HL-60 (cell line): Measurements from ENCODE around the gene PLA2G5.

ENCODE experiments used
- GABPA ChIP-seq: IDR thresholded peaks from 2 replicates; pipeline ENCODE4 v1.6.1; 2012; ENCODE audit warnings: low read depth
- POLR2AphosphoS5 ChIP-seq: IDR thresholded peaks from 2 replicates; pipeline ENCODE4 v1.6.1; 2012; ENCODE audit warnings: low read depth
- SPI1 ChIP-seq: IDR thresholded peaks from 2 replicates; pipeline ENCODE4 v1.6.1; 2012; ENCODE audit warnings: low read depth, mild to moderate bottlenecking, borderline replicate concordance
- TF ChIP-seq, protein P1 (sequence below): IDR thresholded peaks from one replicate; pipeline ENCODE4 v1.5.1; 2011; ENCODE audit warnings: low read length, control low read depth, inconsistent platforms; ENCODE audit not compliant: insufficient read depth
- TF ChIP-seq, protein P2 (sequence below): IDR thresholded peaks from 2 replicates; pipeline ENCODE4 v1.6.1; 2012; ENCODE audit warnings: low read depth; ENCODE audit not compliant: insufficient replicate concordance

DNA sequence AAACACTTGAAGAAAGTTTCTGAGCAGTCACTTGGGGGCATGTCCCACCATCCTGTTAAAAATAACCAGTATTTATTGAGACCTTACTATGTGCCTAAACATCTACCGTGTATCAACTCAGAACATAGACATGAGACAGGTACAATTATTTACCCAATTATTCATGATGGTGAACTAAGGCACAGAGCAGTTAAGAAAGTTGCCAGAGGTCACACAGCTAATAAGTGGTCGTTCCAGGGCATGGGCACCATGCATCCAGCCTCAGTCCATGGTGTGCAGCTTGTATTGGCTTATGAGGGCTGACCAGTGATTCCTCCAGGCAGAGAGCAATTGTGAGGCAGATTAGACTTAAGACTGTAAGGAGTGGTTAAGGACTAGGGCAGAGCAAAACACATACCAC, 5.4 kb downstream of the PLA2G5 start:
- TF ChIP-seq, protein P1, sequence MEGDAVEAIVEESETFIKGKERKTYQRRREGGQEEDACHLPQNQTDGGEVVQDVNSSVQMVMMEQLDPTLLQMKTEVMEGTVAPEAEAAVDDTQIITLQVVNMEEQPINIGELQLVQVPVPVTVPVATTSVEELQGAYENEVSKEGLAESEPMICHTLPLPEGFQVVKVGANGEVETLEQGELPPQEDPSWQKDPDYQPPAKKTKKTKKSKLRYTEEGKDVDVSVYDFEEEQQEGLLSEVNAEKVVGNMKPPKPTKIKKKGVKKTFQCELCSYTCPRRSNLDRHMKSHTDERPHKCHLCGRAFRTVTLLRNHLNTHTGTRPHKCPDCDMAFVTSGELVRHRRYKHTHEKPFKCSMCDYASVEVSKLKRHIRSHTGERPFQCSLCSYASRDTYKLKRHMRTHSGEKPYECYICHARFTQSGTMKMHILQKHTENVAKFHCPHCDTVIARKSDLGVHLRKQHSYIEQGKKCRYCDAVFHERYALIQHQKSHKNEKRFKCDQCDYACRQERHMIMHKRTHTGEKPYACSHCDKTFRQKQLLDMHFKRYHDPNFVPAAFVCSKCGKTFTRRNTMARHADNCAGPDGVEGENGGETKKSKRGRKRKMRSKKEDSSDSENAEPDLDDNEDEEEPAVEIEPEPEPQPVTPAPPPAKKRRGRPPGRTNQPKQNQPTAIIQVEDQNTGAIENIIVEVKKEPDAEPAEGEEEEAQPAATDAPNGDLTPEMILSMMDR = no peak
- no peak for TF ChIP-seq POLR2AphosphoS5
- TF ChIP-seq, protein P2, sequence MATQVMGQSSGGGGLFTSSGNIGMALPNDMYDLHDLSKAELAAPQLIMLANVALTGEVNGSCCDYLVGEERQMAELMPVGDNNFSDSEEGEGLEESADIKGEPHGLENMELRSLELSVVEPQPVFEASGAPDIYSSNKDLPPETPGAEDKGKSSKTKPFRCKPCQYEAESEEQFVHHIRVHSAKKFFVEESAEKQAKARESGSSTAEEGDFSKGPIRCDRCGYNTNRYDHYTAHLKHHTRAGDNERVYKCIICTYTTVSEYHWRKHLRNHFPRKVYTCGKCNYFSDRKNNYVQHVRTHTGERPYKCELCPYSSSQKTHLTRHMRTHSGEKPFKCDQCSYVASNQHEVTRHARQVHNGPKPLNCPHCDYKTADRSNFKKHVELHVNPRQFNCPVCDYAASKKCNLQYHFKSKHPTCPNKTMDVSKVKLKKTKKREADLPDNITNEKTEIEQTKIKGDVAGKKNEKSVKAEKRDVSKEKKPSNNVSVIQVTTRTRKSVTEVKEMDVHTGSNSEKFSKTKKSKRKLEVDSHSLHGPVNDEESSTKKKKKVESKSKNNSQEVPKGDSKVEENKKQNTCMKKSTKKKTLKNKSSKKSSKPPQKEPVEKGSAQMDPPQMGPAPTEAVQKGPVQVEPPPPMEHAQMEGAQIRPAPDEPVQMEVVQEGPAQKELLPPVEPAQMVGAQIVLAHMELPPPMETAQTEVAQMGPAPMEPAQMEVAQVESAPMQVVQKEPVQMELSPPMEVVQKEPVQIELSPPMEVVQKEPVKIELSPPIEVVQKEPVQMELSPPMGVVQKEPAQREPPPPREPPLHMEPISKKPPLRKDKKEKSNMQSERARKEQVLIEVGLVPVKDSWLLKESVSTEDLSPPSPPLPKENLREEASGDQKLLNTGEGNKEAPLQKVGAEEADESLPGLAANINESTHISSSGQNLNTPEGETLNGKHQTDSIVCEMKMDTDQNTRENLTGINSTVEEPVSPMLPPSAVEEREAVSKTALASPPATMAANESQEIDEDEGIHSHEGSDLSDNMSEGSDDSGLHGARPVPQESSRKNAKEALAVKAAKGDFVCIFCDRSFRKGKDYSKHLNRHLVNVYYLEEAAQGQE = no peak
- TF ChIP-seq GABPA = no peak
- no peak for TF ChIP-seq SPI1
